ENCODE results near the gene FBXL17.

Gene FBXL17

DNA sequence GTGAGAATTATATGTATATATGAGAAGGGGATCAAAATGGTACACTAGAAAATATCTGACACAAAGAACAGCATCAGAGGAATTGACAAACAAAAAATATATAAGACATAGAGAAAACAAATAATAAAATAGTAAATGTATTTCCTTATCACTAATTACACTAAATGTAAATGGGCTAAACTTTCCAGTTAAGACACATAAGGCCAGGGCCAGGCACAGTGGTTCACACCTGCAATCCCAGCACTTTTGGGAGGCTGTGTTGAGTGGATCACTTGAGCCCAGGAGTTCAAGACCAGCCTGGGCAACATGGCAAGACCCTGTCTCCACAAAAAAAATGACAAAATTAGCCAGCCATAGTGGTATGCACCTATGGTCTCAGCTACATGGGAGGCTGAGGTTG lies 8.5 kb downstream of the FBXL17 start:
- DNase-seq (ENCODE audit: low read depth in 2 of 2), result no peak

DNA sequence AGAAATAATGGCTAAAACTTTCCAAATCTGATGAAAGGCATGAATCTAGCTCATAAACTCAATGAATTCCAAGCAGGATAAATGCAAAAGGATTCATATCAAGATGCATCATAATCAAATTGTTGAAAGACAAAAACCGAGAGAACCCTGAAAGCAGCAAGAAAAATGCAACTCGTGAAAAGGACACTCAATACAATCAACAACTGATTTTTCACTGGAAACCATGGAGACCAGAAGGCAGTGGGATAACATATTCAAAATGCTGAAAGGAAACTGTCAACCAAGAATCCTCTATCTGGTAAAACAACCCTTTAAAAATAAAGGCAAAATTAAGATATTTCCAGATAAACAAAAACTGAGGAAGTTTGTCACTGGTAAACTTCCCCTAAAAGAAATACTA lies 9.5 kb downstream of the FBXL17 start:
- DNase-seq (ENCODE audit: low read depth in 2 of 2), result no peak

DNA sequence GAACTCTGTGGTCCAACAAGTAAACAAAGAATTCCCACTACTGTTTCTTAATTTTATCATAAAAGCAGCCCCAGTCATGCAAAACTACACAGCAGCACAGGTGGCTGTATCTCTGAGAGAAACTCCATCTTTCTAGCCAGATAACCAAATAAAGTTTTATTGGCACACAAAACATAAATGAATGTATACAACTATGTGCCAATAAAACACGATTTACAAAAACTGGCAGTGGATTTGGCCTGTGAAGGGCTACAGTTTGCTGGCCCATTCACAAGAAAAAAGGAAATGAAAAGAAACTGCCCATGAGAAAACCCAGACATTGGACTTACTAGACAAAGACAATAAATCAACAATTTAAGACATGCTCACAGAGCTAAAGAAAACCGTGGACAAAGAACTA lies 10.6 kb downstream of the FBXL17 start:
- no peak for DNase-seq (ENCODE audit: low read depth in 2 of 2)

DNA sequence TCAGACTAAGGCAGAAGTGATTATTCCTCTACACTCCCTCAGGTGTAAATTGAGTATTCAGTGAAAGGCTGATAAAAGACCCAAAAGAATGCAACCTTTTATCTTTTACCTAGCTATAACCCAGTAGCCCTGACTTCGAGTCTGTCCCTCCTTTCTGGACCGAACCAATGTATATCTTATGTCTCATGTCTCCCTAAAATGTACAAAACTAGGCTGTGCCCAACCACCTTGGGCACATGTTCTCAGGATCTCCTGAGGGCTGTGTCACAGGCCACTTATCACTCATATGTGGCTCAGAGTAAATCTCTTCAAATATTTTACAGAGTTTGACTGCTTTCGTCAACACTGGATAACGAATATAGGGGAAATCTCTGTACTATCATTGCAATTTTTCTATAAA lies 12.7 kb downstream of the FBXL17 start:
- no peak for DNase-seq (ENCODE audit: low read depth in 2 of 2)

DNA sequence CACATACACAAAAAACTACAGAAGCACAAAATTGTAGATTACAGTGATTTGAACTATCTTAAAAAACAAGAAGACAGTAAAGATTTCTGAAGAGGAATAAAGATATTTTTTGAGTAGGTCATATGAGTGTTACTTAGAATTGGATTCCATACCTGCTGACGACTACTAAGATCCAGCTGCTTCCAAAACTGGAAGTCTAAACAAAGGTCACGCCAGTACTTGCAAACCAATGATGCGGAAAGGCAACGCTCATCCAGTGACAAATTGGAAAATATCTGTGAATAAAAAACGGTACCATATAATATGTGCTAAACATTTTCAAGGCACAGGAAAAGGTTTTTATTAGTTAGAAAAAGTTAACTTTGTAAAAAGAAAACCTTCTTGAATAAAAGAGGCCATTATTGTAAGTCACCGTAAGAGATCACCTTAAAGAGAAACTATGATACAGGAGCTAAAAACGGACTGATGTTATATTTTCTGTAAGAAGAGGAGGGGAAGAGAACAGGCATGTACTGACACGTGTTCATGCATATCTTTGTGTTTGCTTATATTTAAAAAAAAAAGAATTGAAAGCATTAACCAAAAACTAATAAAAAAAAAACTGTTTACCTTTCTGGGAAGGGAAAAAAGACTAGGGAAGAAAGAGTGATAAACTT lies 14.1 kb downstream of the FBXL17 start:
- DNase-seq (ENCODE audit: low read depth in 2 of 2), result no peak

DNA sequence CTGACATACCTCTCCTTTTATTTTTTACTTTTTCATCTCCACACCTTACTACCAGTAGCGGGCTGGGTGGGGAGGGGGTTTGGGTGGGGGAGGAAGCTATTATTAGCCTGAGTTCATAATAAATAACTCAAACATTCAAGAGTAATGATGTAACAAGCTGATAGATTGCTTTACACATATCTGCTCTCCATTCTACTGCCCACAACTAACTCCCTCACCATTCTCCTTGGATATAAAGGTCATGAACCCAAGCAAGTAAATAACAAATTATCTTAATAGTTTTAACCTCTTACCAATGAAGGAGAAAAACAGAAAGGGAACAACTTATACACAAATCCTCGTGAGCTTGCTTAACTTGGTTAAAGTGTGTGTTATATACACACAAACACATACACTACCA lies 15.4 kb downstream of the FBXL17 start:
- DNase-seq (ENCODE audit: low read depth in 2 of 2), result no peak

DNA sequence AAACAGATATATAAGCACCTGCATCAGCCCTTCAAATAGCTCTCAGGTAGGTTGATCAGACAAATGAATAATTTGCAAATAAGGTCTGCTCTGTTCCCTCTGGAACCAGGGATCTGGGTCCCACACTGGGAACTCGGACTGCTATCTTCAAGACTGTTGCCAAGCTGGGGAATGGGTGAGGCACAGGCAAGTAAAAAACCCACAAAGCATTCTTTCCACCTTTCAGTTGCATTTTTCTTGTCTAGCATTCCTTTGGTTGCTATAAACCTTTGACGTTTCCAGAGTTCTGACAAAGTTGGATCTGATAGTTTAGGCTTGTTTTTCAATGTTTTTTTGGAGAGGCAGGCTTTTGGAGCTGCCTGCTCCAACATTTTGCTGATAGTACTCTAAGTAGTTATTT lies 20.1 kb downstream of the FBXL17 start:
- no peak for DNase-seq (ENCODE audit: low read depth in 2 of 2)

DNA sequence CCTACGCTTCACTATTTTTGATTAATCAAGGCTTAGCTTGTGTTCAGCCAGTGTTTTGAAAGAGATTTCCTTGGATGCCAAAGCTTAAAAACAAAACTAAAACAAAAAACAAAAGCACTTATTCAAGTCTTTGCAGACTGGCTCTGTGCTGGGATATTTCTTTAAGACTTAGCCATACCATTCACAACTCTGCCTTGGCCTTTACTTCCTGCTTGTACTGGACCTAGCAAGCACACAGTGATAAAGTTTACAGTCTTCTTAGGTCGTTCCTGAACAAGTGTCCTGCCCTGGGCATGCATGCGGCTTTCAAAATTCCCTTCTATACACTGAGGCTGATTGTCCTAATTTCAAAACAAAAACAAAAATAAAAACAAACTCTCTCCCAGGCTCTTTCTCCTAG lies 20.7 kb downstream of the FBXL17 start:
- DNase-seq (ENCODE audit: low read depth in 2 of 2), result no peak

DNA sequence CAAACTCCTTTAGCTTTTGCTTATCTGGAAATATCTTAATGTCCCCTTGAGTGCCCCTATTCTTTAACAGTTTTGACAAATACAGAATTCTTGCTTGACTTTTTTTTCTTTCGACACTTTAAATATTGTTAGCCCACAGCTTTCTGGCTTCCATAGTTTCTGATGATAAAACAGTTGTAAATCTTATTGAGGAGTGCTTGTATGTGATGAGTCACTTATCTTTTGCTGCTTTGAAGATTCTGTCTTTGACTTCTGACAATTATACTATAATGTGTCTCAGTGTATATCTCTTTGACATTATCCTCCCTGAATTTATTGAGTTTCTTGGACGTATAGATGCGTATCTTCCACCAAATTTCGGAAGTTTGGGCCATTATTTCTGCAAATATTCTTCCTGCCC lies 21.6 kb downstream of the FBXL17 start:
- no peak for DNase-seq (ENCODE audit: low read depth in 2 of 2)

DNA sequence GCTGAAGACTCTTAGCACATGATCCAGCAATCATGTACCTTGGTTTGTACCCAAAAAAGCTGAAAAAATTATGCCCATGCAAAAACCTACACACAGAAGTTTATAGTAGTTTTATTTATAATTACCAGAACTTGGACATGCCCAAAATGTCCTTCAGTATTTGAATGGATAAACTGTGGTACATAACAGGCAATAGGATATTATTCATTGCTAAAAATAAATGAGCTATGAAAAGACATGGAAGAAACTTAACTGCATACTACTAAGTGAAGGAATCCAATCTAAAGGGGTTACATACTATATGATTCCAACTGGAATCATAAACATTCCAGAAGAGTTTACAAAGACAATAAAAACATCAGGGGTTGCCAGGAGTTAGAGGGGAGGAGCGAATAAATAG lies 25.6 kb downstream of the FBXL17 start:
- no peak for DNase-seq (ENCODE audit: low read depth in 2 of 2)

DNA sequence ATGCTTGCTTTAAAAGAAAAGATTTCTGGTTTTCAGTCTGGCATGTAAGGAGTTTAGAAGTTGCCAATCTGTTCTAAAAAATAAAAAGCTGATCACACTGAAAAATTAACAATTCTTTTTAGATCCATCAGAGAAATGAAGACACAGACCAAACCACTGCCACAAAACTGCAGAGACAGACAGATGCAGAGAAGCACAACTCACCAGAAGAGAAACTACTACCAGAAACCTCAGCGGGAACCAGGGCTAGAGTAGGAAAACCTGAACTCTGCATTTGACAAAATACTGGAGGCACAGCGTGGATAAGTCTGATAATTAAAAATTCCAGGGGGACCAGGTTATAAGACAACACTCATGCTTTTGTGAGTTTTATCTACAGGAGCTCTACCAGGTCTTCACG lies 28.8 kb downstream of the FBXL17 start:
- no peak for DNase-seq (ENCODE audit: low read depth in 2 of 2)

DNA sequence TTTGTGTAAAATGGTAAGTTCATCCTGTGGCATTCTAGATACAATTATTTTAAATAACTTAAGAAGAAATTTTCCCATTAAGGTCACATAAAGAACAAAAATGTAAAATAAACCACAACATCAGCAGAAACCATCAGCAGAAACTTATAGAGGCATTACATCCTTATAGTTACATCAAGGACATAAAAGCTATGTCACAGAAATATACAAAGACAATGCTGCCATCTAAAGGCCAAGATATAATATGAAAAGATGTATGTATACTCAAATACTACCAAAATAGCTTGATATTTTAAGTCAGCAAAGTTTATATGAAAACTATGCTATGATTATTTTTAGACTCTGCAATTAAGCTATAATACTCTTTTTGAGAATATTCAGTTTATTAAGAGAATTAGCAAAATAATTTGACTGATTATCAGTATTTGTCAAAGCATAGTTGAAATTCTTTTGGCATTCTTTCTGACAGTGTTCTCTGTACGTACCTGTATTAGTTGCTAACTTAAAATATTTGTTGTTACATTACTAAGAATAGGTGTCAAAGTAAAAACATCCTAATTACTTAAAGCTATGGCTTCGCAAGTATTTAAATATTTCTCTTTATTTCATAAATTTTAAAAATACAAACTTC lies 36.2 kb downstream of the FBXL17 start:
- no peak for DNase-seq (ENCODE audit: low read depth in 2 of 2)

DNA sequence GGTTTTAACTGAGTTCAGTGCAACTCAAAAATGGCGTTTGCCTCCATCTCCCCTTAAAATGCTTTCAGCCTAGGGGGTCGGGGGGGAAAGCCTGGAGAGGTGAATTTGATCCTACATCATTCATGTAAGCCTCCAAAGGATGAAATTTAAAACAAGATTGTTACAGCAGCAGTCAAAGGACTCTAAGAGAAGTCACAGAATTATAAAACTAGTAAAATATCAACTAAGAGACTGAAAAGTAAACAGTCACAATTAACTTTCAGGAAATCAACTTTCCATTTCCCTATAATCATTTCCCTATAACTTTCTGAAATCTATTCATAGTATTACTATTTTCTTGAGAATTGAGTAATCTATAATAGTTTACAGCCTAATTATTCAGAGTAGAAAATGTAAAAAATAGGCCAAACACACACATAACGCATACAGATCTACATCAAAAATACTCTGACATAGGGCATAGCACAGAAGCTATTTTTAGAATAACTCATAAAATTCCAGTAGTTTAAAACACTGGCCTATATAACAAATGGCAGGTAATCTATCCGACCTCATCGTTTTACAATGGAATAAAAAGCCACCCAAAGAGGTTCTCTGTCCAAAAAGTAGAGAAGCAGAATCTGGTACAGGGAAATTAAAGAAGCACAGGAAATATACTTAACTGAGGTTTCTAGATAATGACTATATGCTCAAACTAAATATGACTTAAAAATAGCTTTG lies 37.6 kb downstream of the FBXL17 start:
- DNase-seq (ENCODE audit: low read depth in 2 of 2), result no peak

DNA sequence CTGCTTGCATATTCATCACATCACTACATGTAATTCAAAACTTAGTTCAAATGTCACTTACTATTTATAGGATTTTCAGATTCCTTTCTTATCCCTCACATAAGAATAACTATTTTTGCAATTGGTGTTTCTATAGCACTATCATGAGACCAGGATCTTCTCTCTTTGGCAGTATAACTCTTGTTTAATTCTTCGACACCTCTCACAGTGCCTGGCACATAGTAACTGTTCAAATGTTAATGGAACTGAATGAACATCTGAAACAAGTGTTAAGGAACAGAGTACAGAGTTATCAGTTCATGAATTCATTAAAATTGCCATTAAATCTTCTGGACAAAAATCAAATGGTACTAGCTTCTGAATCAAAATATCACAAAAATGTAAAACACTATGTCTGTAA lies 40.0 kb downstream of the FBXL17 start:
- no peak for DNase-seq (ENCODE audit: low read depth in 2 of 2)

DNA sequence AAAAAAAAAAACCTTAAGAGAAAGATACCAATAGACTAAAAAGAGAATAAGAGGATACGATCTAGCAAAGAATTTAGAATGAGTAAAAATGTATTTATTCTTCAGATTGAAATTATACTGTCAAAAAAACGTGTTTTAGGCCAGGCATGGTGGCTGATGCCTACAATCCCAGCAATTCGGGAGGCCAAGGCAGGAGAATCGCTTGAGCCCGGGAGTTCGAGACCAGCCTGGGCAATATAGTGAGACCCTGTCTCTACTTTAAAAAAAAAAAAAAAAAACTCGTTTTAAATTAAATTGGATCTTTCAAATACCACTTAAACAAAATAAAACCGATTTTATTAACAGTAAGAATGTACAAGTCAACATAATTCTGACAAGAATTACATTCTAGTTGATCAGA lies 41.8 kb downstream of the FBXL17 start:
- DNase-seq (ENCODE audit: low read depth in 2 of 2), result no peak

DNA sequence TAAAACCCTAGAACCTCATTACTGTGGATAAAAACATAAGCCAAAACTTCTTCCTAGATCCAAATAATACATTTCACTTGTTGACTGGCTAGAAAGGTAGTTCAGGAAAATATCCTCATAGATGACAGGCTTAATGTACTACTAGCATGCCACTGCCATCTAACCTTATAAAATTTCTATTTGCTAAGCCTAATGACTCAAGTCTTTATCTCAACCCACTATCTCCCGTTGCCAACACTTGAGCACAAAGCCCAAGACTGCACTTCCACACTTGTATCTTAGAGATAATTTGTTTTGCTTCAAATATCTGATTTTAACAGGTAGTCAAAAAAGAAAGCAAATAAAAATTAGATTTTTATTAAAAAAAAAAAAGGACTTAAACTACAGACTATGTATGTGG lies 42.7 kb downstream of the FBXL17 start:
- DNase-seq (ENCODE audit: low read depth in 2 of 2), result no peak

DNA sequence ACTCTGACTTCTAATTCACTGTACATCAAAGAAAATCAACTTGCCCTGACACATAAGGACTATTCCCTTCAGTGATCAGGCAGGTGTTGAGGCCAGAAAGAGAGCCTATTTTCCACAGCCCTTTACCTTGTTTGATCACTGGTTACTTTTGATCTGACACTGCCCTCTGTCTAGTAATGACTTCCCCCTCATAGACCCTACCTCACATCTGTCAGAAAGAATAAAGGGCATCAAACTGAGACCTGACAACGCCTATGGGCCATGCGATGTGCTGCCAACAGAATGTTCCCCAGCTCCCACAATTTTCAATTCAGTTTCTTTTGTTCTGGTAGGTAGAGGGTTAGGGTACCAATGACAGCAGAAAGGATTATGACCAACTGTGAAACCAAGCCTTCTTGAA lies 47.7 kb downstream of the FBXL17 start:
- no peak for DNase-seq (ENCODE audit: low read depth in 2 of 2)

DNA sequence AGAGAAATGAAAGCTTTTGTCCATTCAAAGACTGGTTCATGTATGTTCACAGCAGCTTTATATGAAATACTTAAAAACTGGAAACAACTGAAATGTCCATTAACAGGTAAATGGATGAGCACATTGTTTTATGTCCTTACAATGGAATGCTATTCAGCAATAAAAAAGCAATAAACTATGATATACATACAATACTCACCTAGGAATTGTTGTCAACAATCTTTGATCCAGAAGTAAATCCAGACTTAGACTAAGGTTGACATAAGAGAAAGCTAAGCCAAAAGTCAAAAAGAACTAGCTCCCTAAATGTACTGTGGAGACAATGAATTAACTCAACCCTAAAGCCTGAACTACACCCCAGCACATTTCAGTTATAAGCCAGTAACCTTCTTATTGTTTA lies 54.9 kb downstream of the FBXL17 start:
- no peak for DNase-seq (ENCODE audit: low read depth in 2 of 2)

DNA sequence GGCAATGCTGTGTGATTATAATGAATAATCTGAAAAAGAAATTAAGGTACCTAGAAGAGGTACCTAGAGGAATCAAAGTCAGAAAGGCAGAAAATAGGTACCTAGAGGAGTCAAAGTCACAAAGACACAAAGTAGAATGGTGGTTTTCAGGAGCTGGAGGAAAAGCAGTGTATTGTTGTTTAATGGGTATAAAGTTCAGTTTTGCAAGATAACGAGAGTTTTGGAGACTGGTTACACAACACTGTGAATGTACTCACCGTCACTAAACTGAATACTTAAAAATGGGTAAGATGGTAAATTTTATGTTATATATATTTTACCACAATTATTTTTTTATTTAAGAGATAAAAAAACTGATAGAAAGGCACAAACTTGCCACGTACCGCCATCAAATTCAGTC lies 57.0 kb downstream of the FBXL17 start:
- no peak for DNase-seq (ENCODE audit: low read depth in 2 of 2)

DNA sequence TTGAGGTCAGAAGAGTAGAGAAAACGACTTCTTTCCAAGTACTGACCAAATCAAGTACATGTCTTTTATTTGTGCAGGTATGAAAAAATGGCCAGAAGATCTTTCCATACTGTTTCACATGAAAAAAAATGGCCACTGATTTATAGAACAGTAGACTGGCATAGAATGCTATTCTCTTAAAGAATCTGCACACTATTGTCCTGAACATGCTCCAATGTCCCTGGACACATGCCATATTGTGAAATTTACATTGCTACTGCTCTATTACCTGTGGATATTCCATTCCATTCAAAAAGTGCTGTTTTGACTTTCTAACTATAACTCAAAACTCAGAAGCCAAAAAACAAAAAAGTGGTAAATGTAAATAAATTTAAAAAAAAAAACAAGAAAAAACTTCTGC lies 60.6 kb downstream of the FBXL17 start:
- no peak for DNase-seq (ENCODE audit: low read depth in 2 of 2)

DNA sequence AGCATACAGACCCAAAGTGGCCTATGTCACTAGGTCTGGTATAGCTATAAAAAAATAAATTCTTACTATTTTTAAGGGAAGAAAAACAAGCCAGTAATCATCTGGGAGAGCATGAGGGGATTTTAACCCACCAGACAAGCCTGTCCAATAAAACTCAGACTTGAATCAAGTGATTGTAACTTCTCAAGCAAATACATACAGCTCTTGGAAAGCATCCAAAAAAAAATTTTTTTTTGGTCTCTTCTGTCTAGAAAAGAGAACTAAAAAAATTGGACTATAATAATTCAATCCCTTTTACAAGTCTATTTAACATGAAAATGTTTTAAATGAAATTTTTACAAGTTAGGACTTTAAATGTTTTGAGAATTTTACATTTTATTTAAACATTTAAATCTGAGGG lies 61.7 kb downstream of the FBXL17 start:
- DNase-seq (ENCODE audit: low read depth in 2 of 2), result no peak

DNA sequence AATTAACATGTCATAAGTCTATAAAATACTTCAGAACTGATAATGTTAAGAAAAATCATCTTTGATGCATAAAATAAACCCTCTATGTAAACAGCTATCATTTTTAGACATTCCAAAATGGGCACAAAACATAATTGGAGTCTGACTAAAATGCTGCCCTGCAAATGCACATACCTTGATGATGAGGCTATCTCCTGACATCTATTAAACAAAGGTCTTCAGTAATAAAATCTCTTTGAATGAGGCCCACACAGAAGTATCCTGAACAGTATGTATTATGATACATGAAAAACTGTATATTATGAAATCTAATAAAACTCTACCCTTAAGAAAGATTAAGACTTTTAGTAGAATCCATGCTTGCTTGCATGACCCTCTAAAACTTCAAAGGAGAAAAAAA lies 66.1 kb downstream of the FBXL17 start:
- DNase-seq (ENCODE audit: low read depth in 2 of 2), result no peak

DNA sequence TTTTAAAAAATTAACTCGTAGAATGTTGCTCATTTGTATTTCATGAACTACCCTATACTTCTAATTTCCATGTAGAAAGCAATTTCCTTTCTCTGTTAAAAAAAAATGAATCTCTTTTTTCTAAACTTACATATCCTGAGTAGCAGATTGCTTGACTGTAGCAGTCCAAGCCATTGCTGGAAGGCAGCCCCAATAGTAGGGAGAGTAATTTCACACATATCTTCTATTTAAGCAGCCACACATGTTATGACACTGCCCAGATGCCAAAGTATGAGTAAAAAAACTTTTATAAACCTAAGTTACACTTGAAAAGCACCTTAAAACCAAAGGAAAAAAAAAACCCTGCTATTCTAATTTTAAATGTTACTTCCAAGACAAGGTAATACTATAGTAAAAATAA lies 69.6 kb downstream of the FBXL17 start:
- DNase-seq (ENCODE audit: low read depth in 2 of 2), result no peak

DNA sequence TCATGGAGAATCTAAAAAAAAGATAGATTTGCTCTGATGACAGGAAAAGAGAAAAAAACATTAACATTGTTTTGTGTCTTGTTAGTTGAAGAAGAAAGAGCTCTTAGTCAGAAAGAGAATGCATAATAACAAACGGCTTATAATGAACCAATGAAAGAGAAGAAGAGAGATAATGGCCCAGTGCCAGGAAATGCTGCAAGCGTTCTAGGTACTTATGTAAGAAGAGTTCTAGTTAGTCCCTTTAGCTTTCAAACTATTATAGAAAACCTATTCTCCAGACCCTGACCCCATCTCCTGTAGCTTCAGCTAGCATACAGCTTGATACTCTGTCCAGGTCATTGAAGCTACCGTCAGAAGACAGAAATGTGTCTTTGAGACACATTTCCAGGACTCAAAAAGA lies 70.2 kb downstream of the FBXL17 start:
- DNase-seq (ENCODE audit: low read depth in 2 of 2), result no peak
